Measurements from ENCODE around the gene CHD5.

DNA sequence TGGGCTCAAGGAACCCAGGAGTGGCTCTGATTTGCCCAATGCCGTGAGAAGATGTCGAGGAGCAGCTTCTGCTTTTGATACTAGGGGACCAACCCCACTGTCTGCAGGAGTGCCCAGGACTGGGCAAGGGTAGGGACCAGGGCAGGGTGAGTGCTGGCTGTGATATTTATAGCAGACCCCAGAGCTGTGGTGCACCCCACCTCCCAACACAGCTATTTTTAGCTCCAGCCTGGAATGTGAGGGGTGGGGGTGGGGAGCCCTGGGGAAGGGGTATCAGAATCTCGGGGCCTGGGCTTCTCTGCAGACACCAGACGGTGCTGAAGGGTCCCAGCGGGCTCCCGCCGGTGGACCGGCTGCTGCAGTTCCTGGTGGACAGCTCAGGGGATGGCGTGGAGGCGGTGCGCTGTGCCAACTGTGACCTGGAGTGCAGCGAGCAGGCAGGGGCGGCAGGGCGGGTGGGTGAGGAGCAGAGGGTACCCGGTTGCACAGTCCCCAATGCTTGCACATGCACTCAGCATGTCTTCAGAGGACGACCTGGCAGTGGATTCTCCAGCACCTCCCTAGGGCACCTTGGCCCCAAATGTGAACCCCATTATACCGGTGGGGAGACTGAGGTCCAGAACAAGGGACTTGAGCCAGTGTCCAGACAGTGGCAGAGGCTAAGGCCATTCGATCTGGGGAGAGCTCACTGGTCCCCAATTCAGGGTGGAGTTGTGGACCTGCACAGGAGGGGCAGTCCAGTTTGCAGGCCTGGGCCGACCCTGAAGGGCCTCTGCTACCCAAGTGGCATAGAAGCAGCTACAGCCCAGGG, 27.2 kb upstream of the CHD5 start:
- TF ChIP-seq GATA2 (IDR thresholded peaks at IDR 0.05; ENCODE audit: low read depth, low read length) (no peak), GATA3 (IDR thresholded peaks at IDR 0.05; ENCODE audit: low read depth, low read length) (no peak)

Measured in SH-SY5Y (cell line).